GM12873 (cell line): ENCODE data around the gene CD79B.

Experiments
- TF ChIP-seq, protein P1 (sequence below): IDR thresholded peaks from 2 replicates; pipeline ENCODE4 v1.5.1; 2012; ENCODE audit warnings: low read depth, mild to moderate bottlenecking, moderate library complexity, low read length, control low read depth; ENCODE audit not compliant: insufficient read depth; ENCODE audit errors: missing control alignments

CD79B gene

GRCh38 chr17:63950940-63951907 is 19.1 kb upstream of the CD79B start:
- TF ChIP-seq, protein P1, sequence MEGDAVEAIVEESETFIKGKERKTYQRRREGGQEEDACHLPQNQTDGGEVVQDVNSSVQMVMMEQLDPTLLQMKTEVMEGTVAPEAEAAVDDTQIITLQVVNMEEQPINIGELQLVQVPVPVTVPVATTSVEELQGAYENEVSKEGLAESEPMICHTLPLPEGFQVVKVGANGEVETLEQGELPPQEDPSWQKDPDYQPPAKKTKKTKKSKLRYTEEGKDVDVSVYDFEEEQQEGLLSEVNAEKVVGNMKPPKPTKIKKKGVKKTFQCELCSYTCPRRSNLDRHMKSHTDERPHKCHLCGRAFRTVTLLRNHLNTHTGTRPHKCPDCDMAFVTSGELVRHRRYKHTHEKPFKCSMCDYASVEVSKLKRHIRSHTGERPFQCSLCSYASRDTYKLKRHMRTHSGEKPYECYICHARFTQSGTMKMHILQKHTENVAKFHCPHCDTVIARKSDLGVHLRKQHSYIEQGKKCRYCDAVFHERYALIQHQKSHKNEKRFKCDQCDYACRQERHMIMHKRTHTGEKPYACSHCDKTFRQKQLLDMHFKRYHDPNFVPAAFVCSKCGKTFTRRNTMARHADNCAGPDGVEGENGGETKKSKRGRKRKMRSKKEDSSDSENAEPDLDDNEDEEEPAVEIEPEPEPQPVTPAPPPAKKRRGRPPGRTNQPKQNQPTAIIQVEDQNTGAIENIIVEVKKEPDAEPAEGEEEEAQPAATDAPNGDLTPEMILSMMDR: peak; percentile 74

DNA sequence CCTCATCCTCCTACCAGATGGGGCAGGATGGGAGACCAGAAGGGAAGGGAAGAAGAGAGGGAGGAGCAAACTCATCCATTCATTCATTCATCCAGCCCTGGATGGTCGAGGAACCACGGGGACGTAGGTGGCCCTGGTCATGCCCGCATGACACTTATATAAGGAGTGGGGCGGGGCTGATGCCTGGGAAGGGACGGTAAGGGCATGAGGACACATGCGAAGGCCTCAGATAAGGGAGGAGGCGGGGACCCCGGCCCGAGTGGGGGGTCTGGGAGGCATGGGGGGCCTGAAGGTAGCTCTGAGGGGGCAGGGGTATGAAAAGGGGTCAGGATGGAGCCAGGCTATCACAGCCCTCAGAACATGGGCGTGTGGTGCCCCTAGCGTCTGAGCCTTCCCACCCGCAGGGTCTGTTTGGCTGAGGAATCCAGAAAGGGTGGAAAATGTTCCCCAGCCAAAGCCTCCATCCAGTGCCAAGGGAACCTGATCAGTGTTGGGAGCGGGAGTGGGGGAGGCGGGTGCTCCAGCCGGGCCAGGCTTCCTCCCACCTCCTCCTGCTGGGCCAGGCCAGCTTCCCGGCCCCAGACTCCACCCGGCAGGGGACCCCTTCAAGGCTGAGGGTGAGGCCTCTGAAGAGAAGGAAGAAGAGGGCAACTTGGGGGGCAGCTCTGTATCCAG is 17.6 kb upstream of the CD79B start:
- TF ChIP-seq, protein P1: no peak

DNA sequence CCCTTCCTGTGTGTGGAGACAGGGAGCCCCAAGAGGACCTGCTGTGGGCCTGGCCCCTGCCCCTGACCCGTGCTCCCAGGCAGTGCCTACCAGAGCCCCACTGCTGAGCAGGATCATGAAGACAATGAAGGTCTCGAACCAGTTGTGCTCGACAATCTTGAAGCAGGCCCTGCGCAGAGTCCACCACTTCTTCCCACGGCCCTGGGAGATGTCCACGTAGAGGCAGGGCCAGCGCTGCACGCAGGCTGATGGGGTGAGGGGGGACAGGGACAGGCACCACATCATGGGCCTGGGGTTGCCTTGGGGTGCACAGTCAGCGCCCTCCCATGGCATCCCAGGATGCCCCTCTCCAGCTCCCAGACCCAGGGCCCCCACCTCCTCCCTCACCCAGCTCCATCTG is 16.4 kb upstream of the CD79B start:
- TF ChIP-seq, protein P1: no peak

GRCh38 chr17:63947711-63948330 is 15.7 kb upstream of the CD79B start:
- TF ChIP-seq, protein P1: no peak

DNA sequence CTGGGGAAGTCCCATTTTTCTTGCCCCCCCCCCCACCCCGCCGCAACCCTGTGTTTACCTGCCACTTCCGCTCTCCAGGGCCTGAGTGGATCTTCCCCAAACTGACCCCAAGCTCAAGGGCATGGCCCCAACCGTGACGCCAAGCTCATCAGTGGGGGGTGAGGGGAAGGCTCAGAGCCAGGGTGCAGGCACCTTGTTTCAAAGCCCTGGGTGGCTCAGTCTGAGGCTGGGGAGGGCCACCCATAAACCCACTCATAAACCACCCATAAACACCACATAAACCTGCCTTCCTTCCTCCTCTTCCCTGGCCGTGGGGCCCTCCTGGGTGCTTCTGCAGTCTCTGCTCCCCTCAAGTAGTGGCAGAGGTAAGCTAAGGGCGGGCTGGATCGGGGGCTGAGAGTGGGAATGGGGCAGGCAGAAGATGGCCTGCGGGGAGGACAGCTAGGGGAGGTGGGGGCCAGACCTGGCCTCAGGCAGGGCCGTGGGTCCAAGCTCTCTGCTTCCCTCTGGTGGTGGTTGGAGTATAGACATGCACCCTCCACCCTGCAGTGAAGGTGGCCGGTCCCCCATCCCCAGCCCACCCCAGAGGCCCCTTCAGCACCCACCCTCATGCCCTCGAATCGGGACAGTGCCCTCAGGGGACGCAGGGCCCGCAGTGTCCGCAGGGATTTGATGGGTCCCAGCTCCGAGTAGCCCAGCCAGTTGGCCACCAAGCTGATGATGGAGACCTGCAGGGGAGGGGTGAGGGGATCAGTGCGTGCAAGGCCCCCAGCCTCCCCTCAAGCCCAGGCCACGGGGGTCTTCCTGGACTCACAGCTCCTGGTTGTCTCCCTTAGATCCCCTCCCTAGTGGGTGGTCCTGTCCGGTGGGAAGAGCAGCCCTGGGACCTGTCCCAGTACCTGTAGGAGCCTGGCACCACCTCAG is 14.6 kb upstream of the CD79B start:
- TF ChIP-seq, protein P1: peak; percentile 86

DNA sequence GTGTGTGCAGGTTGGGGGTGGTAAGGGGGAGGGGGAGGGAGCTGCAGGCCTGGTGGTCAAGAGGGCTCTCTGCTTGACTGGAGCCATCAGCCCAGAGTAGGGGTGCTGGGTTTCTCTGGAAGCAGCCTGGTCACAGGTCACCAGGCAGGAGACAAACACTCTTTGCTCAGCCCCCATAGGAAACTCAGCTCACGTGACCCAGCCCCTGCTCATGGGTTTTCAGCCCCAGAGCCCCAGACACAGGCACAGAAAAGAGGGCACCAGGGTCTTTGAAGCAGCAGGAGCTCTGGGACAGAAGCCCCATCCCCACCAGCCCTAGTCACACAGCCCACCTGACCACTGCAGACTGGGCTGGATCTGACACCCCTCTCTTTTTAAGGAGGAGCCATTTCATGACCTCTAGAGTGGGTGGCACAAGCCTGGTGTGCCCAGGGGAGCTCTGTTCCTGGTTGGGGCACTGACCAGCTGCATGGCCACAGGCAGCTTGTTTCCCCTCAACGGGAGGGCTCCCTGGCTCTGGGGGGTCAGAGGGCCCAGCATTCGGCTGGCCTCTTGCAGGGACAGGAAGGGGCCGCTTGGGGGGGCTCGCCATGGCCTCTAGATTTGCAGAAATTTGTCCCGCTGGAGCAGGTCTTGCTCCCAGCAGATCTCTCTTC is 13.8 kb upstream of the CD79B start:
- TF ChIP-seq, protein P1: no peak
